Measurements from ENCODE around the gene TOMM20L. TPM values are rescaled to one million over a fixed set of nuclear protein-coding genes. Genes with fewer than 3 reads are reported as not detected.

Gene TOMM20L
- total and polyA plus RNA-seq, 2 donors from 2014 or later, result not detected

DNA sequence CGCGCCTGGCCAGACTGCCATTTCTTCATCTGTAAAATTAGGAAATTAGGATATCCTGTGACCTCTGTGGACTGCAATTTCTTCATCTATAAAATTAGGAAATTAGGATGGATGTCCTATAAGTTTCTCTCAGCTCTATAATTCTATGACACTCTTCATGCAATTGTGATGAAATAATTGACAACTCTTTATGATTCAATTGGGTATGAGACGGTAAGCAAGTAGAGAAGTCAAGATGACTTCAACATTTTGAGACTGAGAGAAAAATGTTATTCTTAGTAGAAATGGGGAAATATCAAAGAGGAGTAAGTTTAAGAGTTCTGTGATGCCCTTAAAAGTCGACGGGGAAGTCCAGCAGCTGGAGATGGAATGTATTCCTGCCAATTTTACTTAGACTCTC, 43.7 kb downstream of the TOMM20L start:
- DNase-seq (no peak), FAIRE-seq (no peak)
- H3K27me3 ChIP-seq (ENCODE audit: control insufficient read depth, insufficient read depth, low read length), result no peaks in the 10 kb centered on the region
- no peak overlapping the region for H3K4me3 ChIP-seq (ENCODE audit: low read length in 3 of 3)
- TF ChIP-seq, protein P1, sequence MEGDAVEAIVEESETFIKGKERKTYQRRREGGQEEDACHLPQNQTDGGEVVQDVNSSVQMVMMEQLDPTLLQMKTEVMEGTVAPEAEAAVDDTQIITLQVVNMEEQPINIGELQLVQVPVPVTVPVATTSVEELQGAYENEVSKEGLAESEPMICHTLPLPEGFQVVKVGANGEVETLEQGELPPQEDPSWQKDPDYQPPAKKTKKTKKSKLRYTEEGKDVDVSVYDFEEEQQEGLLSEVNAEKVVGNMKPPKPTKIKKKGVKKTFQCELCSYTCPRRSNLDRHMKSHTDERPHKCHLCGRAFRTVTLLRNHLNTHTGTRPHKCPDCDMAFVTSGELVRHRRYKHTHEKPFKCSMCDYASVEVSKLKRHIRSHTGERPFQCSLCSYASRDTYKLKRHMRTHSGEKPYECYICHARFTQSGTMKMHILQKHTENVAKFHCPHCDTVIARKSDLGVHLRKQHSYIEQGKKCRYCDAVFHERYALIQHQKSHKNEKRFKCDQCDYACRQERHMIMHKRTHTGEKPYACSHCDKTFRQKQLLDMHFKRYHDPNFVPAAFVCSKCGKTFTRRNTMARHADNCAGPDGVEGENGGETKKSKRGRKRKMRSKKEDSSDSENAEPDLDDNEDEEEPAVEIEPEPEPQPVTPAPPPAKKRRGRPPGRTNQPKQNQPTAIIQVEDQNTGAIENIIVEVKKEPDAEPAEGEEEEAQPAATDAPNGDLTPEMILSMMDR (IDR thresholded peaks at IDR 0.05; ENCODE audit: borderline replicate concordance, extremely low read depth, insufficient read depth), result no peak
- no peaks in the 10 kb centered on the region for H3K9me3 ChIP-seq (ENCODE audit: control insufficient read depth in 2 of 3, insufficient read depth in 1 of 3, low read length in 3 of 3)
- H3K9ac ChIP-seq (ENCODE audit: low read length in 3 of 3), result no peak overlapping the region
- H3K27ac ChIP-seq (ENCODE audit: low read depth in 2 of 2, low read length in 2 of 2), result no peak overlapping the region
- no peaks in the 10 kb centered on the region for H3K4me1 ChIP-seq (ENCODE audit: control insufficient read depth in 2 of 3, insufficient read depth in 2 of 3, low read depth in 1 of 3, low read length in 3 of 3)
- H3K36me3 ChIP-seq (ENCODE audit: control insufficient read depth in 2 of 3, insufficient read depth in 3 of 3, low read length in 3 of 3), result peaks cover 2 to 18% (median 10%) of the 10 kb centered on the region in 3 donors
- intact Hi-C loops (cut with DNase I), result no loop called here

DNA sequence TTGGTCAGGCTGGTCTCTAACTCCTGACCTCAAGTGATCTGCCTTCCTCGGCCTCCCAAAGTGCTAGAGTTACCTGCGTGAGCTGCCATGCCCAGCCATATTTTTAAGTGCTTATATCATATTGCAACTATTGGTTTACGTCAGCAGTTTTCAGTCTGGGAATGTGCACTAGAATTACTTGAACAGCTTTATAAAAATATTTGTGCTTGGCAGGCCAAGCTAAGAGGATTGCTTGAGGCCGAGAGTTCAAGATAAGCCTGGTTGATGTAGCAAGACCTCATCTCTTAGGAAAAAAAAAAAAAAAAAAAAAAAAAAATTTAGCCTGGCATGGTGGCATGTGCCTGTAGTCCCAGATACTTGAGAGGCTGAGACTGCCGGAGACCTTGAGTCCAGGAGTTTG, 48.9 kb downstream of the TOMM20L start:
- H3K36me3 ChIP-seq (ENCODE audit: control insufficient read depth in 2 of 3, insufficient read depth in 3 of 3, low read length in 3 of 3), result peaks cover 2 to 18% (median 11%) of the 10 kb centered on the region in 3 donors
- no peak overlapping the region for H3K4me3 ChIP-seq (ENCODE audit: low read length in 3 of 3)
- no peak overlapping the region for H3K27ac ChIP-seq (ENCODE audit: low read depth in 2 of 2, low read length in 2 of 2)
- no peak for DNase-seq
- TF ChIP-seq, protein P1 (IDR thresholded peaks at IDR 0.05; ENCODE audit: borderline replicate concordance, extremely low read depth, insufficient read depth), result no peak
- FAIRE-seq, result no peak
- H3K9me3 ChIP-seq (ENCODE audit: control insufficient read depth in 2 of 3, insufficient read depth in 1 of 3, low read length in 3 of 3), result no peaks in the 10 kb centered on the region
- intact Hi-C loops (cut with DNase I), result no loop called here
- H3K9ac ChIP-seq (ENCODE audit: low read length in 3 of 3), result no peak overlapping the region
- H3K27me3 ChIP-seq (ENCODE audit: control insufficient read depth, insufficient read depth, low read length), result no peaks in the 10 kb centered on the region
- no peaks in the 10 kb centered on the region for H3K4me1 ChIP-seq (ENCODE audit: control insufficient read depth in 2 of 3, insufficient read depth in 2 of 3, low read depth in 1 of 3, low read length in 3 of 3)

DNA sequence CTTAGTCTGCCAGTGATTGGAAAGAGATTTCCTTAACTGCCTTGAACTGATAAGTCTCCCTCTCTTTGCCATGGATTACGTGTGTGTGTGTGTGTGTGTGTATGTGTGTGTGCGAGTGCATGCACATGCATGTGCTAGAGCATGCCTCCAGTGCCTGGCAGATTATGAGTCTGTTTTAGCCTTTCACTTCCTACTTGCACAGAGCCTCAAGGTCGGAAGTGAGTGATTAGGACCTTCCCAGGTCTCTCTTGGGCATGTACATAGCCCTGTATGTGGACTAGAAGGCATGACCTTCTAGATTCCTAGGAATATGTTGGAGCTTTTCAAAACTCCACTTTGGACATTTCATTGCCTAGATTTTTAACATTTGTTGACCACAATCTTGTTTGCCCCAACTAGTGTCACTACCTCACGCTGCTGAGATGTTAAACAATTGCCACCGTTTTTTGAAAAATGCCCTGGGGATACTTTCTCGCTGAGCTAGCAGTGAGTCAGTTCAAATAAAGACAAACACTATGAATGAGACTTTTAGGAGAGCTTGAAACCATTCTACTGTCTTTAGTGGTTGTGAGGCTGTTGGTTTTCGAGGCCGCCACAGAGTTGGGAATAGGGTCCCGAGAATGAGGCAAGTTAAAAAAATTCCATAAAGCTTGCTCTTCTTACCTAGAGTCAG, 60.0 kb downstream of the TOMM20L start:
- peaks cover 2 to 7% (median 7%) of the 10 kb centered on the region in 3 donors for H3K36me3 ChIP-seq (ENCODE audit: control insufficient read depth in 2 of 3, insufficient read depth in 3 of 3, low read length in 3 of 3)

More for the DNA sequence above, 60.0 kb downstream of the TOMM20L start:
- Histone ChIP-seq H3K27me3 (ENCODE audit: control insufficient read depth, insufficient read depth, low read length) (no peaks in the 10 kb centered on the region), H3K4me3 (ENCODE audit: low read length in 3 of 3) (no peak overlapping the region), H3K9ac (ENCODE audit: low read length in 3 of 3) (no peak overlapping the region), H3K9me3 (ENCODE audit: control insufficient read depth in 2 of 3, insufficient read depth in 1 of 3, low read length in 3 of 3) (no peaks in the 10 kb centered on the region), H3K4me1 (ENCODE audit: control insufficient read depth in 2 of 3, insufficient read depth in 2 of 3, low read depth in 1 of 3, low read length in 3 of 3) (no peaks in the 10 kb centered on the region), H3K27ac (ENCODE audit: low read depth in 2 of 2, low read length in 2 of 2) (no peak overlapping the region)
- DNase-seq (no peak), FAIRE-seq (no peak)
- TF ChIP-seq, protein P1 (IDR thresholded peaks at IDR 0.05; ENCODE audit: borderline replicate concordance, extremely low read depth, insufficient read depth), result no peak
- intact Hi-C loops (cut with DNase I), result no loop called here

Other genes with a start within 250 kb of the TOMM20L start
- 4.9 TPM for gene ARMH4, start 243.7 kb upstream of the TOMM20L start, total RNA-seq
- gene ARMH4, start 243.7 kb upstream of the TOMM20L start, polyA plus RNA-seq (ENCODE audit: insufficient read depth, low read depth, low replicate concordance), result 14.2 TPM
- gene ACTR10, start 195.8 kb upstream of the TOMM20L start, total RNA-seq, result 68.1 TPM
- 96.6 TPM for gene ACTR10, start 195.8 kb upstream of the TOMM20L start, polyA plus RNA-seq (ENCODE audit: insufficient read depth, low read depth, low replicate concordance)
- 151 TPM for gene PSMA3, start 151.1 kb upstream of the TOMM20L start, total RNA-seq
- 164 TPM for gene PSMA3, start 151.1 kb upstream of the TOMM20L start, polyA plus RNA-seq (ENCODE audit: insufficient read depth, low read depth, low replicate concordance)
- gene ARID4A, start 97.4 kb upstream of the TOMM20L start, total RNA-seq, result 32.5 TPM
- 3.9 TPM for gene ARID4A, start 97.4 kb upstream of the TOMM20L start, polyA plus RNA-seq (ENCODE audit: insufficient read depth, low read depth, low replicate concordance)
- gene TIMM9, start 31.6 kb downstream of the TOMM20L start, total RNA-seq, result 32.8 TPM
- 80.1 TPM for gene TIMM9, start 31.6 kb downstream of the TOMM20L start, polyA plus RNA-seq (ENCODE audit: insufficient read depth, low read depth, low replicate concordance)
- gene KIAA0586, start 31.8 kb downstream of the TOMM20L start, total RNA-seq, result 16.8 TPM
- gene KIAA0586, start 31.8 kb downstream of the TOMM20L start, polyA plus RNA-seq (ENCODE audit: insufficient read depth, low read depth, low replicate concordance), result 4.7 TPM
- gene DACT1, start 242.0 kb downstream of the TOMM20L start, total RNA-seq, result 18.6 TPM
- 2.1 TPM for gene DACT1, start 242.0 kb downstream of the TOMM20L start, polyA plus RNA-seq (ENCODE audit: insufficient read depth, low read depth, low replicate concordance)

All from kidney (tissue), 14 donors.